Psoas muscle (tissue), 8 donors: ENCODE results near the gene COIL. TPM values are rescaled to one million over a fixed set of nuclear protein-coding genes. Genes with fewer than 3 reads are reported as not detected.
A peak's percentile ranks its signal among the peaks of the same experiment; 100 is the strongest.

Experiments
- ATAC-seq, 4 donors: fragments of 200-7000 bp; cut with Tn5 transposase; one replicate each; pipeline ENCODE4 v1.9.1; 2020; ENCODE audit warnings: moderate library complexity in 3 of 4, mild to moderate bottlenecking in 2 of 4
- DNase-seq, 2 donors: peaks; one replicate each; pipeline ENCODE4 v3.0.0-alpha.2; 2020
- H3K27ac ChIP-seq: fragments of 200-600 bp; one replicate; pipeline ENCODE4 v1.8.0; 2022
- H3K27me3 ChIP-seq, 3 donors: fragments of 200-600 bp in 1 of 3; one replicate each; pipeline versions ENCODE4 v1.6.1 to v1.8.0; 2013 to 2022; ENCODE audit warnings: low read length in 2 of 3, mild to moderate bottlenecking in 2 of 3, moderate library complexity in 1 of 3; ENCODE audit not compliant: insufficient read depth in 3 of 3
- H3K36me3 ChIP-seq, 2 donors: fragments of 200-600 bp in 1 of 2; one replicate each; pipeline versions ENCODE4 v1.6.1 to v1.8.0; 2013 to 2022; ENCODE audit warnings: low read depth in 1 of 2, mild to moderate bottlenecking in 1 of 2, moderate library complexity in 1 of 2; ENCODE audit not compliant: insufficient read depth in 1 of 2
- H3K4me1 ChIP-seq: fragments of 200-600 bp; one replicate; pipeline ENCODE4 v1.8.0; 2022
- H3K4me3 ChIP-seq: fragments of 200-600 bp; one replicate; pipeline ENCODE4 v1.8.0; 2022; ENCODE audit warnings: mild to moderate bottlenecking
- H3K9me3 ChIP-seq: fragments of 200-600 bp; one replicate; pipeline ENCODE4 v1.8.0; 2022
- CTCF ChIP-seq: fragments of 200-600 bp; IDR thresholded peaks from one replicate; pipeline ENCODE4 v1.8.0; 2022; ENCODE audit warnings: antibody characterized with exemption
- WGBS, 3 donors: extraction: QIAGEN DNeasy Blood & Tissue Kit; methylation state at CpG; one replicate each; pipeline versions ENCODE4 v1.1.6 to v1.1.7; 2013; 5-methylcytosine and 5-hydroxymethylcytosine counted together
- intact Hi-C, 2 donors: fragments of 100-400 bp; cut with DNase I; formaldehyde crosslinking; loops; one replicate each; pipeline versions ENCODE4 v1.11.0 to v1.14.2; 2022
- polyA plus RNA-seq, 3 donors: library from polyadenylated mRNA; stranded (reverse); fragments of 200-250 nt; gene quantifications; one replicate each; pipeline ENCODE4 v1.2.3, GENCODE V29; 2013
- total RNA-seq, 4 donors: library from RNA; stranded (reverse); fragmentation: NEBNext Ultra II Directional in 2 of 4; extraction: Animal tissue kit (Norgen Biotek cat#: 25700) in 2 of 4; gene quantifications; one replicate each; pipeline versions ENCODE4 v1.2.1 to v1.2.4, GENCODE V29; 2021 to 2023
- donor health status: healthy with polysubstance abuse.
- donor health status: DM: no; HTN: no; CAD: no; lungs with moderate emphysema.
- donor health status: Bipolar disorder and iron deficiency.
- donor health status: healthy.
- donor health status: DM: yes; HTN: yes; CAD: no.
- donor health status: DM: no; HTN: no; CAD: no.
- donor health status: DM: no; HTN: no; CAD: no.
- donor health status: DM: yes; HTN: yes; CAD: no.

Gene COIL
- total and polyA plus RNA-seq, 7 donors, result 6.6 to 12.3 (median 9.2) TPM

DNA sequence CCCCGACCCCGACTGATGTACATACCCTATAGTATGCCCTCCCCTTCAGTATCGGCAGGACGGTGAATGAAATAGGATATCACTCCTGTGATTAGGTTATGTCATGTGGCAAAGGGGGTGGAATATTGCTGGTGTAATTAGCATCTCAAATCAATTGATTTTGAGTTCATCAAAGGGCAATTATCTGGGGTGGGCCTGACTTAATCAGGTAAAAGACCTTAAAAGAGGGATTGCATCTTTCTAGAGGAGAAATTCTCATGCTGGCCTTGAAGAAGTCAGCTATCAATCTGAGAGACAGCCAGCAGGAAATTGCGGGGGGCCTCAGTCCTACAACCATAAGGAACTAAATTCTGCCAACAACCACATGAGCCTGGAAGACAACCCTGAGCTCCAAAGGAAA lies 57.3 kb downstream of the COIL start:
- WGBS, 3 donors, result 88 to 98% (median 96%) methylated on average over 5 of the region's 5 CpGs
- no peak overlapping the region for H3K4me3 ChIP-seq
- H3K9me3 ChIP-seq, result no peaks in the 10 kb centered on the region
- peaks cover 6% of the 10 kb centered on the region for H3K4me1 ChIP-seq
- H3K27ac ChIP-seq, result no peak overlapping the region
- no peak for ATAC-seq
- DNase-seq, result no peak
- intact Hi-C loops, result no loop called here
- no peak for TF ChIP-seq CTCF
- H3K27me3 ChIP-seq, result no peaks in the 10 kb centered on the region
- peaks cover 20 to 100% of the 10 kb centered on the region in 2 donors for H3K36me3 ChIP-seq

- peak in 2 of 4 donors; percentile 48 for ATAC-seq
- H3K36me3 ChIP-seq, result peaks cover 21 to 100% of the 10 kb centered on the region in 2 donors
- TF ChIP-seq CTCF, result no peak
- H3K9me3 ChIP-seq, result no peaks in the 10 kb centered on the region
- H3K27me3 ChIP-seq, result no peaks in the 10 kb centered on the region
- no peak overlapping the region for H3K4me3 ChIP-seq
- H3K4me1 ChIP-seq, result peaks cover 6% of the 10 kb centered on the region
- intact Hi-C loops, result no loop called here
- 53 to 81% (median 69%) methylated on average over 4 of the region's 4 CpGs for WGBS, 3 donors
- no peak for DNase-seq
- H3K27ac ChIP-seq, result no peak overlapping the region
These were observed 58.5 kb downstream of the COIL start for GRCh38 chr17:56902348-56902747.

DNA sequence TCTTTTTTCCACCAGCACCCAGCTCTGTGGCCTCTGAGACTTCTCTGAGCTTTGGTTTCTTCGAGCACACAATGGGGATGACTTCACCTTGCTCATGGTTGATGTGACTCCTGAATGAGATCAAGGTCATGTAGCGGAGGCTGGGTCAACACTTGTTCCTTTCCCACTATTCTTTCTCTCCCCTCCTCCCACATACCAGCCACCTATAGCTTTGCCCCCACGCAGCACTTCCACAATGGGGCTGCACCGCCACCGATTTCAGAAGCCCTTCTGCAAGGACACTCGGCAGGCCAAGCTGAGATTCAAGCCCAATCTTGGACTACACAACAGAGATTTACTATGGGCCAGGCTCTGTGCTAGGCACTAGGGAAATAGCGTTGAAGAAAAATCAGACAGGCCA lies 61.4 kb downstream of the COIL start:
- ATAC-seq (no peak), DNase-seq (no peak)
- 89 to 94% (median 94%) methylated on average over 7 of the region's 7 CpGs for WGBS, 3 donors
- Histone ChIP-seq H3K27me3 (no peaks in the 10 kb centered on the region), H3K4me1 (peaks cover 6% of the 10 kb centered on the region), H3K9me3 (no peaks in the 10 kb centered on the region), H3K27ac (no peak overlapping the region), H3K36me3 (peaks cover 21 to 98% of the 10 kb centered on the region in 2 donors), H3K4me3 (no peak overlapping the region)
- TF ChIP-seq CTCF, result no peak
- intact Hi-C loops, result no loop called here

DNA sequence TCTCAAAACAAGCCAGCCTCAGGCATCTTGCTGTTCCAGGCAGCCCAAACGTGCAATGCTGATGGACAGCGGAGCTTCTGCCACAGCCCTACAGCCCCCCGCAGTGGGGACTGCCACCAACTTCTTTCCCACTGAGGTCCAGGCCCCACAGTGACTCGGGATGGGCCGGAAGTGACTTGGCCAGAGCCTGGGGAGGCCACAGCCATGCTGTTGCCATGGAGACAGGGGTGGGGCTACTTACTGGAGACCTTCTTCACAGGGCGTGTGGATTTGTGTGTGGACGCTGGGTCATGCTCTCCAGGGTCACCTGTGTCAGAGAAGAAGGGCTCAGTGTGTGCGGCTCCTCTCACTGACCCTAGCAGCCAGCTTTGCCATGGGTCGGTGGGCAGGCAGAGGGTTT lies 62.0 kb downstream of the COIL start:
- intact Hi-C loops, result no loop called here
- Histone ChIP-seq H3K36me3 (peaks cover 20 to 98% of the 10 kb centered on the region in 2 donors), H3K9me3 (no peaks in the 10 kb centered on the region), H3K27me3 (no peaks in the 10 kb centered on the region), H3K27ac (no peak overlapping the region), H3K4me3 (no peak overlapping the region), H3K4me1 (peaks cover 6% of the 10 kb centered on the region)
- TF ChIP-seq CTCF, result no peak
- WGBS, 3 donors, result 68 to 73% (median 71%) methylated on average over 9 of the region's 9 CpGs
- no peak for DNase-seq
- ATAC-seq, result no peak
